ENCODE measurements around the gene ALPL.
"Not testable (repeated sequence)": the region's sequence is repeated elsewhere in the genome, so short reads cannot be mapped to it uniquely, and the experiment has no call there.

ALPL gene

GRCh38 chr1:21509351-21510112 is at the start of gene ALPL:
Gene ALPL (plus strand): TSS chr1:21509423. CDS start chr1:21554082, 44,659 bp downstream.
- no peak for DNase-seq

GRCh38 chr1:21465127-21465526 is 44.1 kb upstream of the ALPL start:
- DNase-seq, result not testable (repeated sequence)

GRCh38 chr1:21467946-21468345 is 41.3 kb upstream of the ALPL start:
- not testable (repeated sequence) for DNase-seq

GRCh38 chr1:21468599-21468998 is 40.6 kb upstream of the ALPL start:
- peak; percentile 12 for DNase-seq

GRCh38 chr1:21469581-21469980 is 39.6 kb upstream of the ALPL start:
- DNase-seq, result no peak

- no peak for DNase-seq
Observed at GRCh38 chr1:21472861-21473260, 36.4 kb upstream of the ALPL start.

GRCh38 chr1:21478356-21478755 is 30.9 kb upstream of the ALPL start:
- DNase-seq, result no peak

- not testable (repeated sequence) for DNase-seq
Observed at GRCh38 chr1:21483881-21484280, 25.3 kb upstream of the ALPL start.

- DNase-seq, result no peak
Observed at GRCh38 chr1:21489146-21489545, 20.1 kb upstream of the ALPL start.

GRCh38 chr1:21490774-21491487 is 18.3 kb upstream of the ALPL start:
- peak; percentile 66 for DNase-seq

- DNase-seq, result peak; percentile 82
Observed at GRCh38 chr1:21491488-21492355, 17.5 kb upstream of the ALPL start.

- DNase-seq, result peak; percentile 85
Observed at GRCh38 chr1:21492356-21492625, 16.9 kb upstream of the ALPL start.

- no peak for DNase-seq
Observed at GRCh38 chr1:21494196-21494595, 15.0 kb upstream of the ALPL start.

- DNase-seq, result no peak
Observed at GRCh38 chr1:21495225-21495820, 13.9 kb upstream of the ALPL start.

- DNase-seq, result no peak
Observed at GRCh38 chr1:21496063-21496462, 13.2 kb upstream of the ALPL start.

GRCh38 chr1:21496886-21497285 is 12.3 kb upstream of the ALPL start:
- peak; percentile 38 for DNase-seq

GRCh38 chr1:21497466-21498061 is 11.7 kb upstream of the ALPL start:
- no peak for DNase-seq

GRCh38 chr1:21499283-21499950 is 9.8 kb upstream of the ALPL start:
- DNase-seq, result no peak

- no peak for DNase-seq
Observed at GRCh38 chr1:21503706-21504377, 5.4 kb upstream of the ALPL start.

- no peak for DNase-seq
Observed at GRCh38 chr1:21506804-21507203, 2.4 kb upstream of the ALPL start.

GRCh38 chr1:21507511-21508270 is 1.5 kb upstream of the ALPL start:
- no peak for DNase-seq

Measured in NCI-H82 (cell line).